OCI-LY7 (cell line): ENCODE measurements around the gene MRFAP1.

ENCODE experiments used
- EZH2phosphoT487 ChIP-seq: fragments of 200-600 bp; sonication (generic); IDR thresholded peaks from 2 replicates; pipeline ENCODE4 v1.6.1; 2018; ENCODE audit warnings: low read depth, borderline replicate concordance, mild to moderate bottlenecking, mixed run types, antibody characterized with exemption, low read length, moderate library complexity, mixed read lengths
- TF ChIP-seq, protein P1 (sequence below): fragments of 200-600 bp; sonication (generic); conservative IDR thresholded peaks from 2 replicates; pipeline ENCODE4 v1.5.1; 2014; ENCODE audit warnings: mild to moderate bottlenecking, antibody characterized with exemption, low read length, moderate library complexity, mixed read lengths

DNA sequence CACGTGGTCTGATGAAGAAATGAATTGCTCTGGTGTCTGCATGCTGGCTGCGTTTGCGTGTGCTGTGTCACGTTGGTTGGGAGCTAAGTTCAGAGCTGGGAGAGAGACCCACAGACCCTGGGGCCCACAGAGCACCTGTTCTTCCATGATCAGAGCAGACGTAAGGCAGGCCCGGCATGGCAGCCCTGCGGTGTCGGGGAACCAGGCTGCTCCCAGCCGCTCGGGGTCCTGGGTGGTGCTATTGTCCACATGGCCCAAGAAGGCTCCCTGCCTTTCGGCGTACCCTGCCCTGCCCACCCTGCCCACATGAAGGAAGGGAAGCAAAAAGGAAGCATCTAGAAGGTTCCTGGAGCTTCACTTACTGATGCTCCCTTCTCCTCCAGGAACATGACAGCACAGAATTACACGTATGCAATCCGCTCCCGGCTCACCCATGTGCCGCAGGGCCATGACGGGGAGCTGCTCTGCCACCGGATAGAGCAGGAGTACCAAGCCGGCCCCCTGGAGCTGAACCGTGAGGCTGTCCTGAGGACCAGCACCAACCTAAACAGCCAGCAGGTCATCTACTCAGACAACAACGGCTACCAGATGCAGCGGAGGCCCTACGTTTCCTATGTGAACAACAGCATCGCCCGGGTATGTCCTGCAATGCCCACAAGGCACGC, 30.9 kb upstream of the MRFAP1 start:
- TF ChIP-seq, protein P1, sequence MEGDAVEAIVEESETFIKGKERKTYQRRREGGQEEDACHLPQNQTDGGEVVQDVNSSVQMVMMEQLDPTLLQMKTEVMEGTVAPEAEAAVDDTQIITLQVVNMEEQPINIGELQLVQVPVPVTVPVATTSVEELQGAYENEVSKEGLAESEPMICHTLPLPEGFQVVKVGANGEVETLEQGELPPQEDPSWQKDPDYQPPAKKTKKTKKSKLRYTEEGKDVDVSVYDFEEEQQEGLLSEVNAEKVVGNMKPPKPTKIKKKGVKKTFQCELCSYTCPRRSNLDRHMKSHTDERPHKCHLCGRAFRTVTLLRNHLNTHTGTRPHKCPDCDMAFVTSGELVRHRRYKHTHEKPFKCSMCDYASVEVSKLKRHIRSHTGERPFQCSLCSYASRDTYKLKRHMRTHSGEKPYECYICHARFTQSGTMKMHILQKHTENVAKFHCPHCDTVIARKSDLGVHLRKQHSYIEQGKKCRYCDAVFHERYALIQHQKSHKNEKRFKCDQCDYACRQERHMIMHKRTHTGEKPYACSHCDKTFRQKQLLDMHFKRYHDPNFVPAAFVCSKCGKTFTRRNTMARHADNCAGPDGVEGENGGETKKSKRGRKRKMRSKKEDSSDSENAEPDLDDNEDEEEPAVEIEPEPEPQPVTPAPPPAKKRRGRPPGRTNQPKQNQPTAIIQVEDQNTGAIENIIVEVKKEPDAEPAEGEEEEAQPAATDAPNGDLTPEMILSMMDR, result no peak
- TF ChIP-seq EZH2phosphoT487, result no peak
